Endothelial cell of umbilical vein (primary cell): ENCODE data around the gene ACAP2. TPM values are rescaled to one million over a fixed set of nuclear protein-coding genes. Genes with fewer than 3 reads are reported as not detected.
"Not testable (repeated sequence)": the region's sequence is repeated elsewhere in the genome, so short reads cannot be mapped to it uniquely, and the experiment has no call there.

Experiments
- BruUV-seq: library from RNA; stranded (reverse); fragments of 400-500 nt; replicated peaks from 2 replicates; lab custom pipeline; 2021; lab: Mats Ljungman, UMichigan
- CTCF ChIA-PET: fragments of 300-600, 350-600 bp; sonication (Branson Sonifier 250); formaldehyde crosslinking; loops from one replicate; lab custom pipeline; 2021; ENCODE audit warnings: antibody characterized with exemption, inconsistent platforms; lab: Charles Lee
- POLR2A ChIA-PET: fragments of 300-600, 350-600 bp; sonication (Branson Sonifier 250); formaldehyde crosslinking; loops from one replicate; lab custom pipeline; 2021; ENCODE audit warnings: antibody characterized with exemption, inconsistent platforms; lab: Charles Lee
- DNase-seq: peaks from one replicate; pipeline ENCODE4 v3.0.0-alpha.2; 2011; ENCODE audit warnings: low read depth, low spot score
- FAIRE-seq: peaks from 2 replicates; lab custom pipeline; 2011; peaks lifted over from hg19 to GRCh38; lab: Jason Lieb, UNC
- H2AFZ ChIP-seq: 2 replicates; pipeline ENCODE4 v1.6.0; 2012; ENCODE audit warnings: low read depth, low read length, control low read depth, inconsistent platforms
- H3K27ac ChIP-seq: 2 replicates; pipeline ENCODE4 v1.5.1; 2011; ENCODE audit warnings: low read depth, mild to moderate bottlenecking, control low read depth, low read length, moderate library complexity; ENCODE audit not compliant: insufficient read depth
- H3K27me3 ChIP-seq, 2 experiments: 2 replicates each; pipeline versions ENCODE4 v1.6.0 to v1.6.1; 2011; ENCODE audit warnings: low read length in 2 of 2, mixed read lengths in 1 of 2; ENCODE audit not compliant: control insufficient read depth in 2 of 2, insufficient read depth in 2 of 2
- H3K36me3 ChIP-seq, 2 experiments: 2 replicates in 1 of 2; 3 replicates in 1 of 2; pipeline ENCODE4 v1.5.1; 2011; ENCODE audit warnings: low read length in 2 of 2, mild to moderate bottlenecking in 1 of 2, moderate library complexity in 1 of 2; ENCODE audit not compliant: control insufficient read depth in 2 of 2, insufficient read depth in 2 of 2; ENCODE audit errors: extremely low read depth in 1 of 2
- H3K4me1 ChIP-seq: 3 replicates; pipeline ENCODE4 v1.5.1; 2011; ENCODE audit warnings: mild to moderate bottlenecking, low read length; ENCODE audit not compliant: control insufficient read depth, insufficient read depth; ENCODE audit errors: extremely low read depth
- H3K4me2 ChIP-seq: 2 replicates; pipeline ENCODE4 v1.6.1; 2011; ENCODE audit warnings: low read length, control low read depth, mixed read lengths; ENCODE audit not compliant: insufficient read depth
- H3K4me3 ChIP-seq, 3 experiments: fragments of 200-600 bp in 1 of 3; sonication (generic), shearing (Covaris generic) in 1 of 3; replicated peaks in 1 of 3; 2 replicates each; pipeline ENCODE4 v1.5.1; 2011 to 2016; ENCODE audit warnings: control low read depth in 3 of 3, low read length in 3 of 3, mild to moderate bottlenecking in 2 of 3, inconsistent platforms in 1 of 3, low read depth in 1 of 3, moderate library complexity in 1 of 3; ENCODE audit not compliant: insufficient read depth in 1 of 3
- H3K79me2 ChIP-seq: 2 replicates; pipeline ENCODE4 v1.6.0; 2012; ENCODE audit warnings: low read length, inconsistent platforms; ENCODE audit not compliant: control insufficient read depth, insufficient read depth
- H3K9ac ChIP-seq: replicated peaks from 2 replicates; pipeline ENCODE3; 2011; ENCODE audit warnings: low read length, control low read depth; ENCODE audit not compliant: insufficient read depth; ENCODE audit errors: extremely low read depth
- H3K9me1 ChIP-seq: replicated peaks from 3 replicates; pipeline ENCODE4 v1.6.0; 2011; ENCODE audit warnings: mild to moderate bottlenecking, low read length; ENCODE audit not compliant: control insufficient read depth, insufficient read depth; ENCODE audit errors: extremely low read depth
- H3K9me3 ChIP-seq: replicated peaks from 2 replicates; pipeline ENCODE4 v1.5.1; 2012; ENCODE audit warnings: low read length, inconsistent platforms; ENCODE audit not compliant: control insufficient read depth, insufficient read depth
- H4K20me1 ChIP-seq: replicated peaks from 2 replicates; pipeline ENCODE3; 2011; ENCODE audit warnings: mild to moderate bottlenecking, low read length; ENCODE audit not compliant: control insufficient read depth, insufficient read depth; ENCODE audit errors: extremely low read depth
- POLR2AphosphoS5 ChIP-seq: IDR thresholded peaks from 2 replicates; pipeline ENCODE4 v1.6.1; 2012; ENCODE audit warnings: low read depth, mild to moderate bottlenecking, control low read depth, low read length, moderate library complexity; ENCODE audit not compliant: insufficient read depth
- dilution Hi-C: fragments of 300-500 bp; cut with MboI; formaldehyde crosslinking; loops from one replicate; pipeline ENCODE4 v1.15.0; 2019; ENCODE audit warnings: low sequenced_read_pairs; ENCODE audit not compliant: extremely low pct_ligation_motif_present
- intact Hi-C: fragments of 100-400 bp; cut with micrococcal nuclease; formaldehyde crosslinking; loops from one replicate; pipeline ENCODE4 v1.10.0; 2022
- polyA plus RNA-seq, 4 experiments: library from polyadenylated mRNA; depleted of rRNA in 3 of 4; stranded (reverse) in 3 of 4; unstranded in 1 of 4; fragments of >200 nt; gene quantifications; 2 replicates each; pipeline versions ENCODE4 v1.2.1 to v1.2.3, GENCODE V29; 2011 to 2012; ENCODE audit warnings: missing spikeins in 1 of 4
- total RNA-seq: library from RNA; stranded (reverse); gene quantifications from 2 replicates; pipeline ENCODE4 v1.2.3, GENCODE V29; 2021

ACAP2 gene
- total and polyA plus RNA-seq, 2 donors (not counting 3 experiments of a cell fraction or from before 2014, with no cell fraction given), result 13.6 to 36.9 TPM

DNA sequence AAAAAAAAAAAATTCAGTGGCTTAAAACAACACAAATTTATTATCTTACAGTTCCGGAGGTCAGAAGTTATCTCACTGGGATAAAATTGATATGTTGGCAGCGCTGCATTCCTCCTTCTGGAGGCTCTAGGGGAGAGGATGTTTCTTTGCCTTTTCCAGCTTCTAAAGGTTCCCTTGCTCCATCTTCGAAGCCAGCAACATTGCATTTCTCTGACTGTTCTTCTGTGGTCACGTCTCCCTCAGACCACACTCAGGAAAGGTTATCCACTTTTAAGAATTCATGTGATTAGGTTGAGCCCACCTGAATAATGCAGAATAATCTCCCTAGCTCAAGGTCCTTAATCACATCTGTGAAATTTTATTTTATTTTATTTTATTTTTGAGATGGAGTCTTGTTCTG lies 23.4 kb upstream of the ACAP2 start:
- ChIA-PET CTCF (no interaction called here), POLR2A (no interaction called here)
- dilution Hi-C loops (no loop called here), intact Hi-C loops (no loop called here)
- Histone ChIP-seq H3K4me2 (no peak overlapping the region), H3K4me3 (no peak overlapping the region), H3K36me3 (no peaks in the 10 kb centered on the region), H2AFZ (no peak overlapping the region), H3K9ac (no peak overlapping the region), H3K9me3 (no peaks in the 10 kb centered on the region), H4K20me1 (no peaks in the 10 kb centered on the region), H3K4me1 (no peaks in the 10 kb centered on the region), H3K79me2 (no peaks in the 10 kb centered on the region), H3K9me1 (no peaks in the 10 kb centered on the region), H3K27ac (no peak overlapping the region), H3K27me3 (peaks cover 8 to 16% of the 10 kb centered on the region in 2 experiments)
- FAIRE-seq (no peak), DNase-seq (no peak)
- TF ChIP-seq POLR2AphosphoS5, result no peak
- no TSS peak for BruUV-seq

DNA sequence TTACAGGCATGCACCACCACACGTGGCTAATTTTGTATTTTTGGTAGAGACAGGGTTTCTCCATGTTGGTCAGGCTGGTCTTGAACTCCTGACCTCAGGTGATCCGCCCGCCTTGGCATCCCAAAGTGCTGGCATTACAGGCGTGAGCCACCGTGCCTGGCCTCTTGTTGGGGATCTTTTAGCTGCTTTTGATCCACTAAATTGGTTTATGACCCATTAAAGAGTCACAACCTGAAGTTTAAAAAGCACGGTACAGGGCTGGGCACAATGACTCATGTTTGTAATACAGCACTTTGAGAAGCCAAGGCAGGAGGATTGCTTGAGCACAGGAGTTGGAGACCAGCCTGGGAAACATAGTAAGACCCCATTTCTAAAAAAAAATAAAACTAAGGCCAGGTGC lies 20.1 kb upstream of the ACAP2 start:
- H3K9me3 ChIP-seq, H3K27ac ChIP-seq, H4K20me1 ChIP-seq, BruUV-seq, H3K4me1 ChIP-seq, H3K4me3 ChIP-seq, dilution Hi-C loops, H3K36me3 ChIP-seq, H3K9ac ChIP-seq, H3K79me2 ChIP-seq, H3K27me3 ChIP-seq, intact Hi-C loops, H3K9me1 ChIP-seq, H2AFZ ChIP-seq, DNase-seq, FAIRE-seq, H3K4me2 ChIP-seq, POLR2A ChIA-PET: not testable (repeated sequence)
- CTCF ChIA-PET, result interaction anchor here (1.6 to 1.7 kb wide), 3 partner anchors 9 to 192 kb away, joined by 3 to 9 read pairs (median 4); partner anchors contain the start of gene XXYLT1
